H9 (cell line): ENCODE results near the gene RNLS. TPM values are rescaled to one million over a fixed set of nuclear protein-coding genes. Genes with fewer than 3 reads are reported as not detected.

Source experiments
- DNase-seq: peaks from one replicate; pipeline ENCODE4 v3.0.0-alpha.2; 2017
- H2AFZ ChIP-seq: one replicate; pipeline ENCODE4 v1.6.1; 2013; ENCODE audit warnings: mild to moderate bottlenecking, low read length, control low read depth, moderate library complexity
- H2AK5ac ChIP-seq: 2 replicates; pipeline ENCODE4 v1.6.1; 2013; ENCODE audit warnings: low read length, control low read depth, mixed read lengths; ENCODE audit not compliant: insufficient read length
- H2BK120ac ChIP-seq: one replicate; pipeline ENCODE4 v1.6.1; 2013; ENCODE audit warnings: low read depth, mild to moderate bottlenecking, low read length, control low read depth, inconsistent platforms; ENCODE audit not compliant: poor library complexity, severe bottlenecking
- H2BK12ac ChIP-seq: 2 replicates; pipeline ENCODE4 v1.6.1; 2013; ENCODE audit warnings: low read length, control low read depth, mixed read lengths, low read depth; ENCODE audit not compliant: insufficient read length
- H2BK15ac ChIP-seq: 2 replicates; pipeline ENCODE4 v1.6.1; 2013; ENCODE audit warnings: low read depth, low read length, control low read depth
- H2BK20ac ChIP-seq: one replicate; pipeline ENCODE4 v1.6.1; 2013; ENCODE audit warnings: low read depth, mild to moderate bottlenecking, low read length, control low read depth, inconsistent platforms; ENCODE audit not compliant: poor library complexity, severe bottlenecking
- H2BK5ac ChIP-seq: 2 replicates; pipeline ENCODE4 v1.6.1; 2013; ENCODE audit warnings: low read length, control low read depth, mixed read lengths; ENCODE audit not compliant: insufficient read length
- H3K14ac ChIP-seq: 2 replicates; pipeline ENCODE4 v1.6.1; 2013; ENCODE audit warnings: low read length, control low read depth; ENCODE audit not compliant: insufficient read depth
- H3K18ac ChIP-seq: 2 replicates; pipeline ENCODE4 v1.6.1; 2013; ENCODE audit warnings: low read depth, mild to moderate bottlenecking, mixed read lengths, low read length, control low read depth; ENCODE audit not compliant: insufficient read length
- H3K23ac ChIP-seq: 2 replicates; pipeline ENCODE4 v1.6.1; 2013; ENCODE audit warnings: low read length, control low read depth, mixed read lengths, low read depth; ENCODE audit not compliant: insufficient read length
- H3K23me2 ChIP-seq: 2 replicates; pipeline ENCODE4 v1.6.1; 2013; ENCODE audit warnings: low read depth, mild to moderate bottlenecking, mixed read lengths, low read length, control low read depth; ENCODE audit not compliant: insufficient read length, poor library complexity, severe bottlenecking
- H3K27ac ChIP-seq: 2 replicates; pipeline ENCODE4 v1.5.1; 2013; ENCODE audit warnings: low read length, control low read depth, mixed read lengths, low read depth; ENCODE audit not compliant: insufficient read length
- H3K27me3 ChIP-seq: 2 replicates; pipeline ENCODE4 v1.6.1; 2013; ENCODE audit warnings: low read length, control low read depth, inconsistent platforms; ENCODE audit not compliant: insufficient read depth
- H3K4ac ChIP-seq: 2 replicates; pipeline ENCODE4 v1.6.1; 2013; ENCODE audit warnings: low read depth, mild to moderate bottlenecking, control low read depth, inconsistent platforms, low read length, moderate library complexity
- H3K4me1 ChIP-seq: 2 replicates; pipeline ENCODE4 v1.6.1; 2013; ENCODE audit warnings: low read length, control low read depth, inconsistent platforms; ENCODE audit not compliant: insufficient read depth
- H3K4me2 ChIP-seq: 2 replicates; pipeline ENCODE4 v1.6.1; 2013; ENCODE audit warnings: low read length, control low read depth, mixed read lengths; ENCODE audit not compliant: insufficient read length, insufficient read depth
- H3K56ac ChIP-seq: 2 replicates; pipeline ENCODE4 v1.6.1; 2013; ENCODE audit warnings: low read depth, mild to moderate bottlenecking, mixed read lengths, low read length, control low read depth; ENCODE audit not compliant: insufficient read length
- H3K79me1 ChIP-seq: 2 replicates; pipeline ENCODE4 v1.6.1; 2013; ENCODE audit warnings: low read depth, mild to moderate bottlenecking, moderate library complexity, low read length, control low read depth, inconsistent platforms; ENCODE audit not compliant: insufficient read depth, poor library complexity, severe bottlenecking
- H3K79me2 ChIP-seq: 2 replicates; pipeline ENCODE4 v1.6.1; 2013; ENCODE audit warnings: low read length, control low read depth, inconsistent platforms; ENCODE audit not compliant: insufficient read depth
- H3K9ac ChIP-seq: 2 replicates; pipeline ENCODE4 v1.6.1; 2013; ENCODE audit warnings: low read length, control low read depth, mixed read lengths; ENCODE audit not compliant: insufficient read length; ENCODE audit errors: extremely low read depth
- H3K9me3 ChIP-seq: one replicate; pipeline ENCODE4 v1.6.1; 2013; ENCODE audit warnings: low read depth, low read length, inconsistent platforms; ENCODE audit not compliant: control insufficient read depth
- H3T11ph ChIP-seq: one replicate; pipeline ENCODE4 v1.6.1; 2013; ENCODE audit warnings: mild to moderate bottlenecking, low read length, control low read depth, inconsistent platforms
- H4K20me1 ChIP-seq: one replicate; pipeline ENCODE4 v1.6.1; 2013; ENCODE audit not compliant: control insufficient read depth, insufficient read length, insufficient read depth
- H4K5ac ChIP-seq: 2 replicates; pipeline ENCODE4 v1.6.1; 2013; ENCODE audit warnings: low read depth, mild to moderate bottlenecking, mixed read lengths, low read length, control low read depth; ENCODE audit not compliant: insufficient read length
- H4K8ac ChIP-seq: replicated peaks from 2 replicates; pipeline ENCODE4 v1.6.1; 2013; ENCODE audit warnings: low read length, control low read depth, mixed read lengths, low read depth; ENCODE audit not compliant: insufficient read length
- H4K91ac ChIP-seq: 2 replicates; pipeline ENCODE4 v1.6.1; 2013; ENCODE audit warnings: low read depth, mild to moderate bottlenecking, moderate library complexity, mixed read lengths, low read length, control low read depth; ENCODE audit not compliant: insufficient read length
- H3K27ac Mint-ChIP-seq, 3 experiments: 2 replicates in 2 of 3; 3 replicates in 1 of 3; pipeline ENCODE4 v1.8.0; 2020 to 2021; ENCODE audit warnings: mixed read lengths in 3 of 3, mild to moderate bottlenecking in 1 of 3, moderate library complexity in 1 of 3
- H3K27me3 Mint-ChIP-seq: 2 replicates; pipeline ENCODE4 v1.8.0; 2021; ENCODE audit warnings: low read depth, mild to moderate bottlenecking, moderate library complexity, mixed read lengths
- H3K36me3 Mint-ChIP-seq, 3 experiments: 2 replicates in 2 of 3; 3 replicates in 1 of 3; pipeline ENCODE4 v1.8.0; 2020 to 2021; ENCODE audit warnings: low read depth in 3 of 3, mixed read lengths in 3 of 3; ENCODE audit not compliant: insufficient read depth in 1 of 3
- H3K4me1 Mint-ChIP-seq, 2 experiments: 2 replicates each; pipeline ENCODE4 v1.8.0; 2020; ENCODE audit warnings: mixed read lengths in 2 of 2
- H3K4me3 Mint-ChIP-seq, 2 experiments: 2 replicates in 1 of 2; 3 replicates in 1 of 2; pipeline ENCODE4 v1.8.0; 2020 to 2021; ENCODE audit warnings: mild to moderate bottlenecking in 2 of 2, mixed read lengths in 2 of 2, moderate library complexity in 1 of 2
- H3K9me3 Mint-ChIP-seq, 2 experiments: 2 replicates in 1 of 2; 3 replicates in 1 of 2; pipeline ENCODE4 v1.8.0; 2020; ENCODE audit warnings: mild to moderate bottlenecking in 2 of 2, mixed read lengths in 2 of 2, moderate library complexity in 1 of 2
- CTCF ChIP-seq: fragments of 200-600 bp; sonication (generic); conservative IDR thresholded peaks from 3 replicates; pipeline ENCODE4 v1.8.0; 2021; ENCODE audit warnings: antibody characterized with exemption, mild to moderate bottlenecking
- WGBS: extraction: QIAGEN DNeasy Blood & Tissue Kit; methylation state at CpG from one replicate; pipeline ENCODE4 v1.1.7; 2013; ENCODE audit warnings: missing lambda C conversion rate, low lambda C conversion rate, mixed read lengths; ENCODE audit not compliant: insufficient read length; ENCODE audit errors: extremely low coverage; 5-methylcytosine and 5-hydroxymethylcytosine counted together
- total RNA-seq: library from RNA; stranded (reverse); gene quantifications from 2 replicates; pipeline ENCODE4 v1.2.1, GENCODE V29; 2021

RNLS gene
- total RNA-seq, 1 experiment from 2014 or later, result 7.5 TPM

GRCh38 chr10:88594482-88594881, 11.4 kb upstream of the RNLS start:
- TF ChIP-seq CTCF, result no peak
- Histone ChIP-seq H4K91ac (no peak overlapping the region), H3T11ph (no peak overlapping the region), H3K27ac (no peak overlapping the region), H3K14ac (no peak overlapping the region), H3K4me2 (no peak overlapping the region), H4K20me1 (no peaks in the 10 kb centered on the region), H3K23me2 (no peaks in the 10 kb centered on the region), H2BK5ac (no peak overlapping the region), H3K4me1 (no peaks in the 10 kb centered on the region), H2BK12ac (no peak overlapping the region), H3K18ac (no peak overlapping the region), H4K5ac (no peak overlapping the region), H2BK15ac (no peak overlapping the region), H4K8ac (no peak overlapping the region), H3K79me1 (no peaks in the 10 kb centered on the region), H3K56ac (no peak overlapping the region), H2BK120ac (no peak overlapping the region), H3K79me2 (no peaks in the 10 kb centered on the region), H2BK20ac (no peak overlapping the region), H2AK5ac (no peak overlapping the region), H3K9me3 (no peaks in the 10 kb centered on the region), H3K27me3 (no peaks in the 10 kb centered on the region), H3K9ac (no peak overlapping the region), H3K23ac (no peak overlapping the region), H3K4ac (no peak overlapping the region), H2AFZ (no peak overlapping the region)
- Mint-ChIP-seq H3K36me3 (no peaks in the 10 kb centered on the region), H3K4me1 (no peaks in the 10 kb centered on the region), H3K9me3 (no peaks in the 10 kb centered on the region), H3K27ac (no peak overlapping the region), H3K4me3 (no peak overlapping the region), H3K27me3 (peaks cover 22% of the 10 kb centered on the region)
- no CpG with 5 or more reads among the region's 1 CpG for whole genome bisulfite sequencing
- no peak for DNase-seq
